Lower leg skin (tissue), 4 donors: ENCODE measurements around the gene HIPK2. TPM values are rescaled to one million over a fixed set of nuclear protein-coding genes. Genes with fewer than 3 reads are reported as not detected.
"Not testable (repeated sequence)": the region's sequence is repeated elsewhere in the genome, so short reads cannot be mapped to it uniquely, and the experiment has no call there.

Source experiments
- DNase-seq, 2 donors: peaks; one replicate each; pipeline ENCODE4 v3.0.0-alpha.2; 2019; ENCODE audit warnings: low spot score in 2 of 2
- H3K4me3 ChIP-seq: fragments of 200-600 bp; sonication (generic); 2 replicates; pipeline ENCODE4 v1.5.1; 2017; ENCODE audit warnings: mild to moderate bottlenecking, low read depth; ENCODE audit not compliant: poor library complexity, severe bottlenecking
- CTCF ChIP-seq, 3 donors: fragments of 450-650 bp; IDR thresholded peaks; one replicate each; pipeline ENCODE4 v1.5.1; 2016; ENCODE audit warnings: antibody characterized with exemption in 3 of 3, mild to moderate bottlenecking in 3 of 3, moderate library complexity in 2 of 3
- POLR2A ChIP-seq, 2 donors: fragments of 450-650 bp; IDR thresholded peaks; one replicate each; pipeline ENCODE4 v1.6.1; 2016 to 2017; ENCODE audit warnings: antibody characterized with exemption in 2 of 2, mild to moderate bottlenecking in 1 of 2, moderate library complexity in 1 of 2
- WGBS, 2 donors: methylation state at CpG; one replicate each; pipeline ENCODE4 v1.1.5; 2018; 5-methylcytosine and 5-hydroxymethylcytosine counted together
- intact Hi-C: fragments of 100-400 bp; cut with DNase I; formaldehyde crosslinking; loops from one replicate; pipeline ENCODE4 v1.15.0; 2023; ENCODE audit warnings: low total_unique reads
- total RNA-seq, 4 donors: library from RNA; depleted of rRNA; stranded (reverse); fragments of >200 nt; gene quantifications; one replicate each; pipeline ENCODE4 v1.1.0, GENCODE V29; 2016

Gene HIPK2
- total RNA-seq, 4 donors from 2014 or later: 4.5 to 14.9 (median 10.4) TPM

DNA sequence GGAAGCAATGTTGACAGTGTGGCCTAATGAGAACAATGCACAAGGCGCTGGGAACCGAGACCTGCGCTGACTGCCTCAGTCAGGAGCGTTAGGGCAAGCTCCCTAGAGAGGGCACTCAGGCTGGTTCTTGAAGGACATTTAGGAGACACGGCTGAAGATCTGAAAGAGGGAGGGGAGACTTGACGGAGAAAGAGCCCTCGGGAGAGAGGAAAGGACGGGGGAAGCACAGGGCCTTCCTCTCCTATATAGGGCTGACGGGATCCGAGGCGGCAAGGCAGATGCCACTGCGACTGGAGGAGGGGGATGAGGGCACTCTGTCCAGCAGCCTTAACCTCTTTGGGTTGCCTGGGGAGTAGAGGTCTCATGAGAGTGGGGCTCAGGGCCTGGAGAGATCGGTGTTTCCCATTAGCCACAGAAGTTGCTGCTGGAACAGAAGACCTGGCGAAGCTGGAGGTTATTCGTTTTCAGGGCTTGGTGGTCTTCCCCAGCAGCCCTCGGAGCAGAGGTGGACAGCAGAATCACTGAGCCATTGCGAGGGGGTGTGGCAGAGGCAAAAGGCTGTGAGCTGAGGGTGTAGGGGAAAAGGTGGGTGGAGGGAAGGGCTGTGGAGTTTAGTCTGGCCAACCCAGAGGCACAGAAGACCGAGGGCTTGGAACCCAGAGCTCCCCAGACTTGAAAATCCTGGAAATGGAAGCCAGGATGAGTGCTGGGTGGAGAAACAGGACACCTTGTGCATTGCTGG is 218.3 kb downstream of the HIPK2 start:
- WGBS, 2 donors: 81 to 88% methylated on average over 18 of the region's 18 CpGs
- no peak overlapping the region for H3K4me3 ChIP-seq
- peak in 1 of 2 donors; percentile 71 for DNase-seq

GRCh38 chr7:139557857-139558581 is 219.8 kb downstream of the HIPK2 start:
- TF ChIP-seq CTCF (IDR thresholded peaks at IDR 0.05) (no peak), POLR2A (IDR thresholded peaks at IDR 0.05) (no peak)
- WGBS, 2 donors: 63 to 73% methylated on average over 8 of the region's 8 CpGs
- intact Hi-C loops: no loop called here

More for the DNA sequence above, 218.3 kb downstream of the HIPK2 start:
- intact Hi-C loops: no loop called here
- TF ChIP-seq CTCF (IDR thresholded peaks at IDR 0.05): no peak
- TF ChIP-seq POLR2A (IDR thresholded peaks at IDR 0.05): no peak

DNA sequence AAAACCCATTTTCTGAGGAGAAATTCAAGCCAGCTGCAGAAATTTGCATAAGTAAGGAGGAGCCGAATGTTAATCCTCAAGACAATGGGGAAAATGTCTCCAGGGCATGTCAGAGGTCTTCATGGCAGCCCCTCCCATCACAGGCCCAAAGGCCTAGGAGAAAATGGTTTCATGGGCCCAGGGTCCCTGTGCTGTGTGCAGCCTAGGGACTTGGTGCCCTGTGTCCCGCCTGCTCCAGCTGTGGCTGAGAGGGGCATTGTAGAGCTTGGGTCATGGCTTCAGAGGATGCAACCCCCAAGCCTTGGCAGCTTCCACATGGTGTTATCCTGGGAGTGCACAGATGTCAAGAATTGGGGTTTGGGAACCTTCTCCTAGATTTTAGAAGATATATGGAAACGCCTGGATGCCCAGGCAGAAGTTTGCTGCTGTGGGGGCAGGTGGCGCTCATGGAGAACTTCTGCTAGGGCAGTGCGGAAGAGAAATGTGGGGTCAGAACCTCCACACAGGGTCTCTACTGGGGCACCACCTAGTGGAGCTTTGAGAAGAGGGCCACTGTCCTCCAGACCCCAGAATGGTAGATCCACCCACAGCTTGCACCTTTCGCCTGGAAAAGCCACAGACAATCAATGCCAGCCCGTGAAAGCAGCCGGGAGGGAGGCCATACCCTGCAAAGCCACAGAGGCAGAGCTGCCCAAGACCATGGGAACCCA is 223.7 kb downstream of the HIPK2 start:
- intact Hi-C loops, DNase-seq, H3K4me3 ChIP-seq: not testable (repeated sequence)
- WGBS, 2 donors: 90 to 94% methylated on average over 8 of the region's 8 CpGs

More at GRCh38 chr7:139557857-139558581, 219.8 kb downstream of the HIPK2 start:
- DNase-seq: no peak
- H3K4me3 ChIP-seq: no peak overlapping the region

DNA sequence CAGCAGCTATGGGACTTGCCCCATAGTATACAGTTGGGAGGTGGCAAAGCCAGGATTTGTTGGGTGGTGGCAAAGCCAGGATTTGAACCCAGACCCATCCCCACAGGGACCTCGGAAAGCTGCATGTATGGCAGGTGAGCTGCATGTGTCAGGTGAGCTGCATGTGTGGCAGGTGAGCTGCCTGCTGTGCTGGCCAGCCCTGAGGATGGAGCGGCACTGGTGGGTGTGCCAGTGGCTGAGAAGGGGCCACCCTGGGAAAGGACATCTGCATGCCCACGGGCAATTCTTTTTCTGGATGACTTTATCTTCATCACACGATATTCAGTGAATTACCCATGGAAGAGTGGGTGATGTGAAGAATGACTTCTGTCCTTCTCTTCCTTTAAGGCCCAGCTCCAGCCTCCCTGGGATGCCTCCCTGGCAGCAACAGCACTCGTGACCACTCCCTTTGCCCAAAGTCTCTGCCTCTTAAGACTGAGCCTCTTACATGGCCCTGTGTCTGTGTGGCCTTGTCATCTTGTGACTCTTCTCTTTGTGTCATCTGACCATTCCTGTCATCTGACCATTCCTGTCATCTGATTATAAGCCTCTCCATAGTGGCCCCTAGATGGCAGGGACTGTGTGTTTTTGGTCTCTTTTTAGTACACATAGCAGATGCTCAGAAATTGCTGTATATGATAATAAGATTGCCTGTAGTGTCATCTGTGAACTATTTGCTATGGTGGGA is 229.3 kb downstream of the HIPK2 start:
- TF ChIP-seq CTCF (IDR thresholded peaks at IDR 0.05): no peak
- no peak for TF ChIP-seq POLR2A (IDR thresholded peaks at IDR 0.05)
- intact Hi-C loops: no loop called here
- WGBS, 2 donors: 78 to 82% methylated on average over 5 of the region's 5 CpGs
- H3K4me3 ChIP-seq: no peak overlapping the region
- DNase-seq: no peak

- no peak for TF ChIP-seq CTCF (IDR thresholded peaks at IDR 0.05)
- TF ChIP-seq POLR2A (IDR thresholded peaks at IDR 0.05): no peak
Observed at GRCh38 chr7:139544645-139545044, 233.2 kb downstream of the HIPK2 start.

More at GRCh38 chr7:139544645-139545044, 233.2 kb downstream of the HIPK2 start:
- H3K4me3 ChIP-seq: no peak overlapping the region
- WGBS, 2 donors: 89 to 90% methylated on average over 11 of the region's 11 CpGs
- intact Hi-C loops: no loop called here
- no peak for DNase-seq
